Hepatocyte (in vitro differentiated cells): ENCODE measurements around the gene PCDH11Y. TPM values are rescaled to one million over a fixed set of nuclear protein-coding genes. Genes with fewer than 3 reads are reported as not detected.
"Not testable (repeated sequence)": the region's sequence is repeated elsewhere in the genome, so short reads cannot be mapped to it uniquely, and the experiment has no call there.

Source experiments
- DNase-seq: peaks from one replicate; pipeline ENCODE4 v3.0.0-alpha.2; 2016; ENCODE audit warnings: low spot score
- H2AFZ ChIP-seq: fragments of 200-600 bp; sonication (generic); 2 replicates; pipeline ENCODE4 v1.6.0; 2016; ENCODE audit warnings: antibody characterized with exemption, mild to moderate bottlenecking
- H3K27ac ChIP-seq: fragments of 200-600 bp; sonication (generic); 2 replicates; pipeline ENCODE4 v1.5.1; 2016; ENCODE audit warnings: mild to moderate bottlenecking
- H3K27me3 ChIP-seq: fragments of 200-600 bp; sonication (generic); 2 replicates; pipeline ENCODE4 v1.6.1; 2016
- H3K36me3 ChIP-seq: fragments of 200-600 bp; sonication (generic); replicated peaks from 2 replicates; pipeline ENCODE4 v1.5.1; 2016; ENCODE audit warnings: low read depth; ENCODE audit not compliant: insufficient read depth
- H3K4me1 ChIP-seq: fragments of 200-600 bp; sonication (generic); 2 replicates; pipeline ENCODE4 v1.5.1; 2016; ENCODE audit warnings: mild to moderate bottlenecking, moderate library complexity; ENCODE audit not compliant: insufficient read depth
- H3K4me2 ChIP-seq: fragments of 200-600 bp; sonication (generic); 2 replicates; pipeline ENCODE4 v1.6.0; 2016
- H3K4me3 ChIP-seq: fragments of 200-600 bp; sonication (generic); 2 replicates; pipeline ENCODE4 v1.5.1; 2016; ENCODE audit warnings: mild to moderate bottlenecking
- H3K79me2 ChIP-seq: fragments of 200-600 bp; sonication (generic); 2 replicates; pipeline ENCODE4 v1.6.0; 2017; ENCODE audit warnings: mild to moderate bottlenecking
- H3K9me2 ChIP-seq: fragments of 200-600 bp; sonication (generic); replicated peaks from 2 replicates; pipeline ENCODE4 v1.6.0; 2017; ENCODE audit warnings: mild to moderate bottlenecking; ENCODE audit not compliant: insufficient read depth
- H3K9me3 ChIP-seq: fragments of 200-600 bp; sonication (generic); 2 replicates; pipeline ENCODE4 v1.5.1; 2016; ENCODE audit warnings: low read depth, mild to moderate bottlenecking
- H4K20me1 ChIP-seq: fragments of 200-600 bp; sonication (generic); 2 replicates; pipeline ENCODE4 v1.6.0; 2016; ENCODE audit warnings: mild to moderate bottlenecking; ENCODE audit not compliant: insufficient read depth, poor library complexity, severe bottlenecking
- WGBS: methylation state at CpG from one replicate; pipeline ENCODE4 v1.1.6; 2016; ENCODE audit warnings: low lambda C conversion rate; ENCODE audit errors: missing lambda C conversion rate; 5-methylcytosine and 5-hydroxymethylcytosine counted together
- polyA plus RNA-seq: library from polyadenylated mRNA; unstranded; fragments of >200 nt; fragmentation: Nextera tagmentation; extraction: Ambion mirVana; gene quantifications from 2 replicates; pipeline ENCODE4 v1.2.1, GENCODE V29; 2016
- small RNA-seq: library from RNA; depleted of rRNA; stranded (forward); fragments of <200 nt; gene quantifications from one replicate; pipeline ENCODE3, GENCODE V24; 2014
- total RNA-seq: library from RNA; depleted of rRNA; stranded (reverse); fragments of >200 nt; gene quantifications from 2 replicates; pipeline ENCODE4 v1.2.3, GENCODE V29; 2014

PCDH11Y gene
- total and polyA plus RNA-seq, 2 experiments from 2014 or later: 0.06 to 0.07 TPM

GRCh38 chrY:5776485-5776884, 776.4 kb downstream of the PCDH11Y start:
- not testable (repeated sequence) for H4K20me1 ChIP-seq
- no CpG with 5 or more reads among the region's 1 CpG for WGBS

More at GRCh38 chrY:5776485-5776884, 776.4 kb downstream of the PCDH11Y start:
- H2AFZ ChIP-seq, H3K79me2 ChIP-seq, H3K9me2 ChIP-seq, H3K9me3 ChIP-seq, H3K27ac ChIP-seq, H3K27me3 ChIP-seq, H3K4me3 ChIP-seq, H3K36me3 ChIP-seq, H3K4me1 ChIP-seq, DNase-seq, H3K4me2 ChIP-seq: not testable (repeated sequence)

Small RNAs within 50 kb of the gene (small RNA-seq; reads per million reads assigned to genes)
- gene RNU2-57P (not detected), gene SNX3P1Y (not detected)
